ENCODE results near the gene LRRC4C.

- TF ChIP-seq CTCF (conservative IDR thresholded peaks at IDR 0.05; ENCODE audit: low read depth, low read length) (no peak), EZH2phosphoT487 (IDR thresholded peaks at IDR 0.05; ENCODE audit: borderline replicate concordance, low read length) (no peak)
Measured at GRCh38 chr11:40877981-40878380, 581.5 kb downstream of the LRRC4C start.
